Uterus (tissue), 4 donors: ENCODE measurements around the gene MLLT11. TPM values are rescaled to one million over a fixed set of nuclear protein-coding genes. Genes with fewer than 3 reads are reported as not detected.
A peak's percentile ranks its signal among the peaks of the same experiment; 100 is the strongest.

ENCODE experiments used
- DNase-seq, 2 donors: peaks; one replicate each; pipeline ENCODE4 v3.0.0-alpha.2; 2019 to 2020
- H3K27ac ChIP-seq, 2 donors: fragments of 200-600 bp; sonication (generic); 1 replicate in 1 of 2; 2 replicates in 1 of 2; pipeline ENCODE4 v1.5.1; 2016 to 2018
- H3K27me3 ChIP-seq, 2 donors: fragments of 200-600 bp; sonication (generic); one replicate each; pipeline ENCODE4 v1.5.1; 2018 to 2019; ENCODE audit warnings: control low read depth in 1 of 2
- H3K36me3 ChIP-seq, 2 donors: fragments of 200-600 bp; sonication (generic); one replicate each; pipeline ENCODE4 v1.5.1; 2019; ENCODE audit warnings: control low read depth in 1 of 2
- H3K4me1 ChIP-seq, 2 donors: fragments of 200-600 bp; sonication (generic); one replicate each; pipeline ENCODE4 v1.5.1; 2018 to 2019; ENCODE audit warnings: control low read depth in 1 of 2
- H3K4me3 ChIP-seq, 2 donors: fragments of 200-600 bp; sonication (generic); 1 replicate in 1 of 2; 2 replicates in 1 of 2; pipeline ENCODE4 v1.5.1; 2018 to 2019; ENCODE audit warnings: mild to moderate bottlenecking in 1 of 2
- H3K9me3 ChIP-seq, 2 donors: fragments of 200-600 bp; sonication (generic); one replicate each; pipeline ENCODE4 v1.5.1; 2019; ENCODE audit warnings: control low read depth in 1 of 2
- POLR2A ChIP-seq, 2 donors: fragments of 450-650 bp; IDR thresholded peaks; one replicate each; pipeline ENCODE4 v1.6.1; 2016; ENCODE audit warnings: antibody characterized with exemption in 2 of 2, mild to moderate bottlenecking in 1 of 2, moderate library complexity in 1 of 2
- intact Hi-C: fragments of 100-400 bp; cut with DNase I; formaldehyde crosslinking; loops from one replicate; pipeline ENCODE4 v1.15.1; 2023; ENCODE audit warnings: low total_unique reads
- total RNA-seq, 4 donors: library from RNA; depleted of rRNA in 3 of 4; stranded (reverse); fragments of >200 nt in 3 of 4; gene quantifications; one replicate each; pipeline versions ENCODE4 v1.1.0 to v1.2.4, GENCODE V29; 2014 to 2023
- TF ChIP-seq, protein P1 (sequence below), 4 experiments: fragments of 200-600 bp in 2 of 4; fragments of 450-650 bp in 2 of 4; sonication (generic) in 2 of 4; IDR thresholded peaks; one replicate each; pipeline ENCODE4 v1.5.1; 2016 to 2019; ENCODE audit warnings: antibody characterized with exemption in 4 of 4, mild to moderate bottlenecking in 2 of 4, moderate library complexity in 1 of 4
- donor health status: DM: yes; HTN: yes; CAD: no.

MLLT11 gene
- total RNA-seq, 4 donors from 2014 or later, result 1.3 to 10.6 (median 5.6) TPM

GRCh38 chr1:151024540-151025146 lies 35.6 kb upstream of the MLLT11 start:
- H3K4me3 ChIP-seq, result no peak overlapping the region
- intact Hi-C loops, result no loop called here
- TF ChIP-seq POLR2A (IDR thresholded peaks at IDR 0.05), result no peak
- TF ChIP-seq, protein P1, sequence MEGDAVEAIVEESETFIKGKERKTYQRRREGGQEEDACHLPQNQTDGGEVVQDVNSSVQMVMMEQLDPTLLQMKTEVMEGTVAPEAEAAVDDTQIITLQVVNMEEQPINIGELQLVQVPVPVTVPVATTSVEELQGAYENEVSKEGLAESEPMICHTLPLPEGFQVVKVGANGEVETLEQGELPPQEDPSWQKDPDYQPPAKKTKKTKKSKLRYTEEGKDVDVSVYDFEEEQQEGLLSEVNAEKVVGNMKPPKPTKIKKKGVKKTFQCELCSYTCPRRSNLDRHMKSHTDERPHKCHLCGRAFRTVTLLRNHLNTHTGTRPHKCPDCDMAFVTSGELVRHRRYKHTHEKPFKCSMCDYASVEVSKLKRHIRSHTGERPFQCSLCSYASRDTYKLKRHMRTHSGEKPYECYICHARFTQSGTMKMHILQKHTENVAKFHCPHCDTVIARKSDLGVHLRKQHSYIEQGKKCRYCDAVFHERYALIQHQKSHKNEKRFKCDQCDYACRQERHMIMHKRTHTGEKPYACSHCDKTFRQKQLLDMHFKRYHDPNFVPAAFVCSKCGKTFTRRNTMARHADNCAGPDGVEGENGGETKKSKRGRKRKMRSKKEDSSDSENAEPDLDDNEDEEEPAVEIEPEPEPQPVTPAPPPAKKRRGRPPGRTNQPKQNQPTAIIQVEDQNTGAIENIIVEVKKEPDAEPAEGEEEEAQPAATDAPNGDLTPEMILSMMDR (IDR thresholded peaks at IDR 0.05), result peak; percentile 52 to 75 (median 68)
- DNase-seq, result peak; percentile 72 to 80
- H3K4me1 ChIP-seq, result no peaks in the 10 kb centered on the region
- H3K27me3 ChIP-seq, result no peaks in the 10 kb centered on the region
- peak overlapping the region; percentile 37 to 60 for H3K27ac ChIP-seq
- no peaks in the 10 kb centered on the region for H3K36me3 ChIP-seq
- no peaks in the 10 kb centered on the region for H3K9me3 ChIP-seq

- TF ChIP-seq, protein P1 (IDR thresholded peaks at IDR 0.05), result no peak
- no peak for TF ChIP-seq POLR2A (IDR thresholded peaks at IDR 0.05)
- Histone ChIP-seq H3K4me1 (no peaks in the 10 kb centered on the region), H3K9me3 (no peaks in the 10 kb centered on the region), H3K27me3 (no peaks in the 10 kb centered on the region), H3K4me3 (no peak overlapping the region), H3K36me3 (no peaks in the 10 kb centered on the region), H3K27ac (no peak overlapping the region)
- intact Hi-C loops, result no loop called here
- no peak for DNase-seq
Measured at GRCh38 chr1:151026460-151026859, 33.7 kb upstream of the MLLT11 start.

DNA sequence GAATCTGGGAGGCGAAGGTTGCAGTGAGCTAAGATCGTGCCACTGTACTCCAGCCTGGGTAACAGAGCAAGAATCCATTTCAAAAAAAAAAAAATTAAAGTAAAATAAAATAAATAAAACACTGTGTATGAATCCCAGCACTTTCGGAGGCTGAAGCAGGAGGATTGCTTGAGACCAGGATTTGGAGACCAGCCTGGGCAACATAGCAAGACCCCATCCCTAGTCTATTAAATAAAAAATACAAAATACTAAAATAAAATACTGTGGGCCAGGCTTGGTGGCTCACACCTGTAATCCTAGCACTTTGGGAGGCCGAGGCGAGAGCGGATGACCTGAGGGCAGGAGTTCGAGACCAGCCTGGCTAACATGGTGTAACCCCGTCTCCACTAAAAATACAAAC lies 28.0 kb upstream of the MLLT11 start:
- H3K27me3 ChIP-seq, result no peaks in the 10 kb centered on the region
- DNase-seq, result no peak
- no peak for TF ChIP-seq POLR2A (IDR thresholded peaks at IDR 0.05)
- TF ChIP-seq, protein P1 (IDR thresholded peaks at IDR 0.05), result no peak
- H3K4me1 ChIP-seq, result no peaks in the 10 kb centered on the region
- intact Hi-C loops, result no loop called here
- no peaks in the 10 kb centered on the region for H3K9me3 ChIP-seq
- no peak overlapping the region for H3K27ac ChIP-seq
- H3K36me3 ChIP-seq, result no peaks in the 10 kb centered on the region
- H3K4me3 ChIP-seq, result no peak overlapping the region

GRCh38 chr1:151035167-151035566 lies 25.0 kb upstream of the MLLT11 start:
- Histone ChIP-seq H3K9me3 (no peaks in the 10 kb centered on the region), H3K27me3 (no peaks in the 10 kb centered on the region), H3K27ac (no peak overlapping the region), H3K36me3 (no peaks in the 10 kb centered on the region), H3K4me3 (no peak overlapping the region), H3K4me1 (no peaks in the 10 kb centered on the region)
- intact Hi-C loops, result no loop called here
- DNase-seq, result no peak
- TF ChIP-seq, protein P1 (IDR thresholded peaks at IDR 0.05), result no peak
- TF ChIP-seq POLR2A (IDR thresholded peaks at IDR 0.05), result no peak

DNA sequence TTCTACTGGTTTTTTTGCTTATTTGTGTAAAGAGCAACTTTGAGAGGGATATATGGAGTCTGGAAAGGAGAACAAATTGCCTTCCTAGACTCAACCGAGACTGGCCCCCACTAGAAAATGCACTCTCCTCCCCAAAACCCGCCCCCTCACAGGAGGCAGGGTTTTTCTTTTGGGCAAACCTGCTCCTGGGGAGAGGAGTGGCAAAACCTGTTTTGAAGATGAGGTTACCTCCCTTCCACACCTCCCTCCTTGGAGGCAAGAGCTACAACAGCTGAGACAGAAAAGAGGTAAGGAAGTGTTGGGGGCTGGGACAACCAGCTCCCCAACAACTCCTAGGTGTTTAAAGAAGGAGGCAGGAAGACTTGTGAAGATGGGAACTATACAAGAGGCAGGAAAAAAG lies 23.8 kb upstream of the MLLT11 start, which contains the start of gene BNIPL:
BNIPL (plus strand) TSS at position 231 of the 400 bp plus-strand sequence; CDS start at position 371, 140 bp downstream.
- H3K27ac ChIP-seq, result no peak within 1 kb of the TSS
- H3K9me3 ChIP-seq, result no peaks in the 10 kb centered on the region
- intact Hi-C loops, result no loop called here
- H3K4me1 ChIP-seq, result no peaks in the 10 kb centered on the region
- H3K4me3 ChIP-seq, result no peak within 1 kb of the TSS
- TF ChIP-seq, protein P1 (IDR thresholded peaks at IDR 0.05), result no peak
- no peak for TF ChIP-seq POLR2A (IDR thresholded peaks at IDR 0.05)
- no peaks in the 10 kb centered on the region for H3K36me3 ChIP-seq
- H3K27me3 ChIP-seq, result no peaks in the 10 kb centered on the region
- DNase-seq, result no peak
